ENCODE measurements around the gene CS. TPM values are rescaled to one million over a fixed set of nuclear protein-coding genes. Genes with fewer than 3 reads are reported as not detected.
A peak's percentile ranks its signal among the peaks of the same experiment; 100 is the strongest.

The CS gene
- total RNA-seq, 2 donors from 2014 or later: 134 to 167 TPM

- no peaks in the 10 kb centered on the region for H3K9me3 ChIP-seq (ENCODE audit: control insufficient read depth, low read length)
- H3K36me3 ChIP-seq (ENCODE audit: control insufficient read depth, insufficient read depth, low read length): peaks cover 6% of the 10 kb centered on the region
- TF ChIP-seq CTCF (conservative IDR thresholded peaks at IDR 0.05): no peak
- H3K4me1 ChIP-seq (ENCODE audit: control insufficient read depth, insufficient read depth, low read length): peaks cover 5% of the 10 kb centered on the region
- peak overlapping the region; percentile 27 for H3K27ac ChIP-seq (ENCODE audit: low read depth, low read length)
- Mint-ChIP-seq H3K9me3 (peaks cover 1% of the 10 kb centered on the region), H3K27me3 (ENCODE audit: insufficient read depth) (no peaks in the 10 kb centered on the region), H3K36me3 (ENCODE audit: low read depth) (peaks cover 5% of the 10 kb centered on the region), H3K27ac (peak overlapping the region; percentile 96), H3K4me1 (peaks cover 26% of the 10 kb centered on the region), H3K4me3 (peak overlapping the region; percentile 99)
- H3K4me3 ChIP-seq (ENCODE audit: low read length): peak overlapping the region; percentile 21
- DNase-seq: no peak
- H3K9ac ChIP-seq (ENCODE audit: extremely low read depth, low read length, poor library complexity, severe bottlenecking): no peak overlapping the region
- no peaks in the 10 kb centered on the region for H3K27me3 ChIP-seq (ENCODE audit: control insufficient read depth, insufficient read depth, low read length, poor library complexity, severe bottlenecking)
- 54 to 68% methylated on average over 8 to 15 of the region's 15 CpGs for WGBS, 2 experiments (ENCODE audit: insufficient coverage in 1 of 2, insufficient read length in 1 of 2)
Measured at GRCh38 chr12:56223571-56224101, 76.5 kb downstream of the CS start.

- peak overlapping the region; percentile 93 for H3K9ac ChIP-seq (ENCODE audit: extremely low read depth, low read length, poor library complexity, severe bottlenecking)
- TF ChIP-seq CTCF (conservative IDR thresholded peaks at IDR 0.05): peak; percentile 4
- H3K36me3 ChIP-seq (ENCODE audit: control insufficient read depth, insufficient read depth, low read length): peaks cover 9% of the 10 kb centered on the region
- H3K27ac ChIP-seq (ENCODE audit: low read depth, low read length): peak overlapping the region; percentile 93
- H3K9me3 ChIP-seq (ENCODE audit: control insufficient read depth, low read length): no peaks in the 10 kb centered on the region
- Mint-ChIP-seq H3K9me3 (peaks cover 1% of the 10 kb centered on the region), H3K36me3 (ENCODE audit: low read depth) (peaks cover 9% of the 10 kb centered on the region), H3K4me3 (peak overlapping the region; percentile 99), H3K27me3 (ENCODE audit: insufficient read depth) (no peaks in the 10 kb centered on the region), H3K27ac (peak overlapping the region; percentile 96), H3K4me1 (peaks cover 26% of the 10 kb centered on the region)
- H3K27me3 ChIP-seq (ENCODE audit: control insufficient read depth, insufficient read depth, low read length, poor library complexity, severe bottlenecking): no peaks in the 10 kb centered on the region
- H3K4me3 ChIP-seq (ENCODE audit: low read length): peak overlapping the region; percentile 100
- H3K4me1 ChIP-seq (ENCODE audit: control insufficient read depth, insufficient read depth, low read length): peaks cover 5% of the 10 kb centered on the region
- WGBS, 2 experiments (ENCODE audit: insufficient coverage in 1 of 2, insufficient read length in 1 of 2): 85% methylated on average over 3 of the region's 4 CpGs; no CpG with 5 or more reads in 1 of the 2 experiments
- no peak for DNase-seq
Measured at GRCh38 chr12:56222531-56222895, 77.6 kb downstream of the CS start.

- Mint-ChIP-seq H3K27me3 (ENCODE audit: insufficient read depth) (no peaks in the 10 kb centered on the region), H3K36me3 (ENCODE audit: low read depth) (peaks cover 14% of the 10 kb centered on the region), H3K27ac (peak within 1 kb of the TSS; percentile 96), H3K4me1 (peaks cover 26% of the 10 kb centered on the region), H3K9me3 (peaks cover 2% of the 10 kb centered on the region), H3K4me3 (peak within 1 kb of the TSS; percentile 99)
- Histone ChIP-seq H3K27me3 (ENCODE audit: control insufficient read depth, insufficient read depth, low read length, poor library complexity, severe bottlenecking) (no peaks in the 10 kb centered on the region), H3K9me3 (ENCODE audit: control insufficient read depth, low read length) (no peaks in the 10 kb centered on the region), H3K4me1 (ENCODE audit: control insufficient read depth, insufficient read depth, low read length) (peaks cover 5% of the 10 kb centered on the region), H3K36me3 (ENCODE audit: control insufficient read depth, insufficient read depth, low read length) (peaks cover 8% of the 10 kb centered on the region), H3K4me3 (ENCODE audit: low read length) (peak within 1 kb of the TSS; percentile 100), H3K9ac (ENCODE audit: extremely low read depth, low read length, poor library complexity, severe bottlenecking) (peak within 1 kb of the TSS; percentile 93), H3K27ac (ENCODE audit: low read depth, low read length) (peak within 1 kb of the TSS; percentile 93)
- DNase-seq: peak; percentile 100
- WGBS, 2 experiments (ENCODE audit: insufficient coverage in 1 of 2, insufficient read length in 1 of 2): 15 to 54% methylated on average over 22 to 42 of the region's 42 CpGs
- TF ChIP-seq CTCF (conservative IDR thresholded peaks at IDR 0.05): peak; percentile 28
Measured at GRCh38 chr12:56221757-56222530, 78.2 kb downstream of the CS start, which contains the start of gene RNF41. RNF41 (minus strand) TSS chr12:56221922; CDS start chr12:56214047, 7,875 bp downstream.

Other genes with a start within 250 kb of the CS start
- 10 to 100 TPM; 45.7 to 51.8 TPM for gene ERBB3, start 220.2 kb downstream of the CS start, total RNA-seq
- 100 to 1,000 TPM; 128 to 161 TPM for gene PA2G4, start 195.8 kb downstream of the CS start, total RNA-seq
- 1,000 to 10,000 TPM; 4,305 to 4,379 TPM for gene RPL41, start 183.7 kb downstream of the CS start, total RNA-seq
- 1 to 10 TPM; 7.9 to 9.1 TPM for gene ZC3H10, start 182.1 kb downstream of the CS start, total RNA-seq
- 100 to 1,000 TPM in 1 of 2 donors, 10 to 100 TPM in 1; 97.0 to 118 TPM for gene ESYT1, start 172.1 kb downstream of the CS start, total RNA-seq
- gene MYL6B, start 147.7 kb downstream of the CS start, total RNA-seq: 100 to 1,000 TPM; 153 to 191 TPM
- gene MYL6, start 142.0 kb downstream of the CS start, total RNA-seq: 1,000 to 10,000 TPM; 1,640 to 1,647 TPM
- gene SMARCC2, start 110.8 kb downstream of the CS start, total RNA-seq: 100 to 1,000 TPM; 127 to 129 TPM
- 10 to 100 TPM; 45.8 to 48.9 TPM for gene RNF41, start 78.4 kb downstream of the CS start, total RNA-seq
- 10 to 100 TPM; 27.0 to 35.1 TPM for gene NABP2, start 76.0 kb downstream of the CS start, total RNA-seq
- 1 to 10 TPM; 2.5 to 3.2 TPM for gene SLC39A5, start 70.3 kb downstream of the CS start, total RNA-seq
- 10 to 100 TPM; 39.3 to 54.9 TPM for gene ANKRD52, start 41.9 kb downstream of the CS start, total RNA-seq
- 10 to 100 TPM; 20.5 to 23.2 TPM for gene COQ10A, start 33.4 kb downstream of the CS start, total RNA-seq
- 100 to 1,000 TPM; 183 to 198 TPM for gene CNPY2, start 15.7 kb upstream of the CS start, total RNA-seq
- 10 to 100 TPM; 66.5 to 90.3 TPM for gene PAN2, start 33.7 kb upstream of the CS start, total RNA-seq
- 10 to 100 TPM in 1 of 2 donors, 1 to 10 TPM in 1; 4.6 to 10.4 TPM for gene IL23A, start 38.6 kb upstream of the CS start, total RNA-seq
- 100 to 1,000 TPM; 107 to 112 TPM for gene STAT2, start 59.8 kb upstream of the CS start, total RNA-seq
- gene APOF, start 62.5 kb upstream of the CS start, total RNA-seq: not detected
- 10 to 100 TPM; 64.5 to 85.3 TPM for gene TIMELESS, start 149.1 kb upstream of the CS start, total RNA-seq
- not detected for gene MIP, start 154.3 kb upstream of the CS start, total RNA-seq
- 1 to 10 TPM; 2.9 to 3.8 TPM for gene SPRYD4, start 168.2 kb upstream of the CS start, total RNA-seq
- 1 to 10 TPM; 1.5 to 2.7 TPM for gene GLS2, start 187.8 kb upstream of the CS start, total RNA-seq
- gene RBMS2, start 221.5 kb upstream of the CS start, total RNA-seq: 10 to 100 TPM; 26.3 to 33.8 TPM